GM21515 (cell line): ENCODE measurements around the gene SERINC5.
A peak's percentile ranks its signal among the peaks of the same experiment; 100 is the strongest.
"Not testable (repeated sequence)": the region's sequence is repeated elsewhere in the genome, so short reads cannot be mapped to it uniquely, and the experiment has no call there.

Source experiments
- ATAC-seq: cut with Tn5 transposase; IDR thresholded peaks from one replicate; pipeline ENCODE4 v1.9.1; 2021; ENCODE audit not compliant: unreplicated experiment

Gene SERINC5

GRCh38 chr5:80111376-80111990 is 144.4 kb downstream of the SERINC5 start:
- not testable (repeated sequence) for ATAC-seq

- peak; percentile 78 for ATAC-seq
These were observed 146.0 kb downstream of the SERINC5 start for GRCh38 chr5:80109646-80110478.

- no peak for ATAC-seq
These were observed 148.9 kb downstream of the SERINC5 start for GRCh38 chr5:80106916-80107315.

- no peak for ATAC-seq
These were observed 150.0 kb downstream of the SERINC5 start for GRCh38 chr5:80105698-80106439.

- no peak for ATAC-seq
These were observed 152.5 kb downstream of the SERINC5 start for GRCh38 chr5:80103371-80103770.

- ATAC-seq, result no peak
These were observed 153.9 kb downstream of the SERINC5 start for GRCh38 chr5:80101993-80102392.

GRCh38 chr5:80097451-80097850 is 158.4 kb downstream of the SERINC5 start:
- ATAC-seq, result no peak

GRCh38 chr5:80094236-80094738 is 161.6 kb downstream of the SERINC5 start:
- ATAC-seq, result no peak

- ATAC-seq, result no peak
These were observed 162.1 kb downstream of the SERINC5 start for GRCh38 chr5:80093796-80094195.

- ATAC-seq, result no peak
These were observed 163.3 kb downstream of the SERINC5 start for GRCh38 chr5:80092486-80093107.

GRCh38 chr5:80091792-80092192 is 164.1 kb downstream of the SERINC5 start:
- not testable (repeated sequence) for ATAC-seq

- no peak for ATAC-seq
These were observed 165.0 kb downstream of the SERINC5 start for GRCh38 chr5:80090884-80091166.

- ATAC-seq, result no peak
These were observed 172.6 kb downstream of the SERINC5 start for GRCh38 chr5:80083101-80083890.

- ATAC-seq, result no peak
These were observed 173.1 kb downstream of the SERINC5 start for GRCh38 chr5:80082731-80083100.

GRCh38 chr5:80082281-80082680 is 173.6 kb downstream of the SERINC5 start:
- ATAC-seq, result no peak

GRCh38 chr5:80078921-80079320 is 176.9 kb downstream of the SERINC5 start:
- ATAC-seq, result no peak

- no peak for ATAC-seq
These were observed 178.7 kb downstream of the SERINC5 start for GRCh38 chr5:80077051-80077714.

GRCh38 chr5:80076131-80077050 is 179.5 kb downstream of the SERINC5 start:
- ATAC-seq, result no peak
